Ecto neural progenitor cell (in vitro differentiated cells): ENCODE measurements around the gene ZFP57.

Experiments
- DNase-seq: peaks from one replicate; pipeline ENCODE4 v3.0.0-alpha.2; 2018; ENCODE audit warnings: low spot score

ZFP57 gene

DNA sequence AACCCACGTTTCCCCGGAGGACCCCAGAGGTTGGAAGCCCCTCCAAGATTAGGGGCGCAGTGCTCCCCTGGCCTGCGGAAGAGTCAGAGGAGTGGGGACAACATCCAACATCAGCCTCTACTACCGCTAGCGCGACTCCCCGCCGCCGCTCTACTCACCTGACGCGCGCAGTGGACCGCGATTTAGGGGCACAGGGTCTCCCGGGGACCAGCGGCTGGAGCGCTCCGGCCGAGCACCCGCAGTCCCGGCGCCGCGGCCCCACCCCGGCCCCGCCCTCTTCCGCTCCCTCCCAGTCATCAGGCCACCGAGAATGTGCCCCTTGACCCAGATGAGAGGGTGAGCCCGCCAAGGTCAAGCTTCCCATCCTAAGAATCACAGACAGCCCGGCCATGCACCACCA is at the start of gene ZFP57:
Gene ZFP57, minus strand, starts transcription at position 249 of the 400 bp plus-strand sequence. CDS start 4,149 bp downstream, outside the sequence.
- DNase-seq: no peak

DNA sequence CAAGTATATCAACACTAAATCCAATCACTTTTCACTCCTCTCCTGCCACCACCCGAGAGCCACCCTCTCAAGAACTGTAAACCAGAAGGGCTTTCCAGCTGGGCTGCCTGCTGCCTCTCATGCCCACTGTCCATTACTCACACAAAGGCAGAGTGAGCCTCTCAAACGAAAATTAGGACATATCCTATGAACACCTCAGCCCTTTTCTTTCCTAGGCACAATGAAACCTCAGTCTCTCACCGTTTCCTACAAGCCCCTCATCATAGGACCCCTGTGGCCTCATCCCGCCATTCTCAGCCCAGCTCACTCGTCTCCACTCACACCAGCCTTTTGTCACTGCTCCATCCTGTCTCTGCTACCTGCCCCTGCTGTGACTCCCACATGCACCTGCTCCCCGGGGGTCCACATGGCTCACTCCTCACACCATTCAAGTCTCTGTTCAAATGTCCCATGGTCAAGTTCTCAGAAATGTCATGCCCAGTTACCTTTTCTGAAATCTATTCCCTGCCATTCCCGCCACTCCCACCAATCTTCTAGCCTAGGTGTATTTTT is 49.7 kb upstream of the ZFP57 start:
- no peak for DNase-seq

DNA sequence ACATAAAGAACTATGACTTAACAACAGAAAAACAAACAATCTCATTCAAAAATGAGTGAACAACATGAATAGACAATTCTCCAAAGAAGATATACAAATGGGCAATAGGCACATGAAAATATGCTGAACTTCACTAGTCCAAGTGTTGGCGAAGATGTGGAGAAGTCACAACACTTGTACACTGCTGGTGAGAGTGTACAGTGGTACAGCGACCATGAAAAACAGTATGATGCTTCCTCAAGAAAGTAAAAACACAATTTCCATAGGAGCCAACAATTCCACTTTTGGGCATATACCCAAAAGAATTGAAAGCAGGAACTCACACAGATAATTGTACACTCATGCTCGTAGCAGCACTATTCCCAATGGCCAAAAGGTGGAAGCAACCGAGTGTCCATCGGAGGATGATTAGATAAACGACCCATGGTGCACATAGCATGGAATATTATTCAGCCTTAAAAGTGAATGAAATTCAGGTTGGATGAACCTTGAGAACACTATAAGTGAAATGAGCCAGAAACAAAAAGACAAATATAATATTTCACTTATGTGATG is 48.9 kb upstream of the ZFP57 start:
- DNase-seq: no peak

DNA sequence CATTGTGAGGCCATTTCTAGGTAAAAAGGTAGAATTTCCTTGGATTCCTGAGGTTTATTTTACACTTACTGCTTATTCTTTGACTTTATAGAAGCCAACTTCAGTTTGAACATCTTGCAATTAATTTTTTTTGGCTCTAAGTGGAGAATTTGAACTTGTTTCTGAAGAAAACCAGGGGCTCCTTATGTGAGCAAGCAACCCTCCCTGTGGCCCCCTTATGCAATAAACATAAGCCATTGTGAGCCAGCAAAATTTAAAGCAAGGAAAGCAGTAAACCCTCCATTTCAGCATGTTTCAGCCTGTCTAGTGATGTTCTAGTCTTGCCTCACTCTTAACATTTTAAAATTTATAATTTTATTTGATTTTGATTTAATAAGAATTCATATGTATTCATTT is 47.9 kb upstream of the ZFP57 start:
- no peak for DNase-seq

DNA sequence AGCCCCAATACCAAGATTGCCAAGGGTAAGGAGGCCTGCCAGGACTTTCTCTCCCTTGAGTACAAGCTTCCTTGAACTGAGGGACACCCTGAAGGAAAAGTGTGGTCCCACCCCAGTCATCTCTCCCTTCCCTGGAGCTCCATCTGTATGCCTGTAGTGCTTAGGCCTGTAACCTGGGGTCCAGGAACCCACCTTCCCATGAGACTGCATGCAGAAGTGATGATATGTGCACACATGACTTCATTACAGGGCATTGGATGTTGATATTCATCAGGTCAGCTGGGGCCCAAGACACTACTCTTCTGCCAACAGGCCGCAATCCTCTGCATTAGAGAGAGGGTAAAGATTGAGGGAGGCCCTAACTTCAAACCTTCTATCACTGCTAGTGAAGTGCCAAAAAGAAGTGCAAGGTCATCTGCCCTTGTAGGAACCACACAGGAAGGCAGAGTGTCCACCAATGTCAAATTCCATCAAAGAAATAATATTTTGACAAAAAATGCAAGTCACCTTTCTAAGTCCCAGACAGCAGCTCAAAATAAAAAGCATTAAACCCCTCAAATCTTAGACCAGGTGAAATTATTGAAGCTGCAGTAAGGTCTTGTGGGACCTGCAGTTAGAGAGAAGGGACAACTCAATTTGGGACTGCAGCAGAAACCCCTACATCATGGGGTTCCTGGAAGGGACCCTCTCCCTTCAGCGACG is 47.4 kb upstream of the ZFP57 start:
- DNase-seq: no peak

DNA sequence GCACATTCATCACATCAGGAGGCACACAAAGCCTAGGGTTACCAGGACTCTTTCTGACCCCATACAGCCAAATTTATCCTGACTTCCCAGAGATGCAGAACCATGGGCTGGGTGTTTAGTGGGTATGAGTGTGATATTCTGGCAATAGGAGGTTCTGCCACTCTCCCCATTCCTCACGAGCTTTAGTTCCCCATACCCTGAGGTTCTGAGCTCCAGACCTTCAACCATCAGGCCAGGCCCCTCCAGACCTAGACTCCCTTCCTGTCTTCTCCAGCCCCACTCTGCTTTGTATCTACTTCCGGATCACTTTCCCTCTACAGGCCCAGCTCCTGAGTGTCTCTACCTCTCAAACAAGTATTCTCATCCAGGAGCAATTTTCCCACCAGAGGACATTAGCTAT is 46.7 kb upstream of the ZFP57 start:
- no peak for DNase-seq

DNA sequence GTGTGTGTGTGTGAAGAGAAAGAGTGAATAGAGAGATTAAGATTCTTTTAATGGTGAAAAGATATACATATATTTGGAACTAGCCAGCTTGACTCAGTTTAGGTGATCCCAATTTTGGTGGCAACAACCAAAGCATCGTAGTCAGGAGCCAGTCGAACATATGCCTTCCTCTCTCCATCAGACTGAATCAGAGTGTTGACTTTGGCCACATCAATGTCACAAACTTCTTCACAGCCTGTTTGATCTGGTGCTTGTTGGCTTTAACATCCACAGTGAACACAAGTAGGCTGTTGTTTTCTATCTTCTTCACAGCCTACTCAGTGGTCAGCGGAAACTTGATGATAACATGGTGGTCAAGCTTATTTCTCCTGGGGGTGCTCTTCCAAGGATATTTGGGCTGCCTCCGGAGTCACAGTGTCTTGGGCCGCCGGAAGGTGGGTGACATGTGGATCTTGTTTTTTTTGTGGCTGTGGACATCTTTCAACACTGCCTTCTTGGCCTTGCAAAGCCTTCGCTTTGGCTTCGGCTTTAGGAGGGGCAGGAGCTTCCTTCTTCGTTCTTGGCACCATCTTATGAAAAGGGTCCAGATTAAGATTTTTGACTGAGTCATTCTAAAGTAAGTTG is 45.7 kb upstream of the ZFP57 start:
- DNase-seq: no peak

DNA sequence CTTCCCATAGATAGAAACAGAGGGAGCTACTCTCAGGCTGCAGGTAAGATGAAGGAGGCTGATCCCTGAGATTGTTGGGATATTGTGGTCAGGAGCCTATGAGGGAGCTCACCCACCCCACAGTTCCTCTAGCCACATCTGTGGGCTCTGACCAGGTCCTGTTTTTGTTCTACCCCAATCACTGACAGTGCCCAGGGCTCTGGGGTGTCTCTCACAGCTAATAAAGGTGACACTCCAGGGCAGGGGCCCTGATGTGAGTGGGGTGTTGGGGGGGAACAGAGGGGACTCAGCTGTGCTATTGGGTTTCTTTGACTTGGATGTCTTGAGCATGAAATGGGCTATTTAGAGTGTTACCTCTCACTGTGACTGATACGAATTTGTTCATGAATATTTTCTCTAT is 45.0 kb upstream of the ZFP57 start:
- DNase-seq: no peak

DNA sequence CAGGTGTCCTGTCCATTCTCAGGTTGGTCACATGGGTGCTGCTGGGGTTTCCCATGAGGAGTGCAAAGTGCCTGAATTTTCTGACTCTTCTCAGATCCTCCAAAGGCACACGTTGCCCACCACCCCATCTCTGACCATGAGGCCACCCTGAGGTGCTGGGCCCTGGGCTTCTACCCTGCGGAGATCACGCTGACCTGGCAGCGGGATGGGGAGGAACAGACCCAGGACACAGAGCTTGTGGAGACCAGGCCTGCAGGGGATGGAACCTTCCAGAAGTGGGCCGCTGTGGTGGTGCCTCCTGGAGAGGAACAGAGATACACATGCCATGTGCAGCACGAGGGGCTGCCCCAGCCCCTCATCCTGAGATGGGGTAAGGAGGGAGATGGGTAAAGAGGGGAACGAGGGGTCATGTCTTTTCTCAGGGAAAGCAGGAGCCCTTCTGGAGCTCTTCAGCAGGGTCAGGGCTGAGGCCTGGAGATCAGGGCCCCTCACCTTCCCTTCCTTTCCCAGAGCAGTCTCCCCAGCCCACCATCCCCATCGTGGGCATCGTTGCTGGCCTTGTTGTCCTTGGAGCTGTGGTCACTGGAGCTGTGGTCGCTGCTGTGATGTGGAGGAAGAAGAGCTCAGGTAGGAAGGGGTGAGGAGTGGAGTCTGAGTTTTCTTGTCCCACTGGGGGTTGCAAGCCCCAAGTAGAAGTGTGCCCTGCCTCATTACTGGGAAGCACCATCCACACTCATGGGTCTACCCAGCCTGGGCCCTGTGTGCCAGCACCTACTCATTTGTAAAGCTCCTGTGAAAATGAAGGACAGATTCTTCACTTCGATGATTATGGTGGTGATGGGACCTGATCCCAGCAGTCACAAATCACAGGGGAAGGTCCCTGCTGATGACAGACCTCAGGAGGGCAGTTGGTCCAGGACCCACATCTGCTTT is 44.3 kb upstream of the ZFP57 start:
- DNase-seq: peak; percentile 16

DNA sequence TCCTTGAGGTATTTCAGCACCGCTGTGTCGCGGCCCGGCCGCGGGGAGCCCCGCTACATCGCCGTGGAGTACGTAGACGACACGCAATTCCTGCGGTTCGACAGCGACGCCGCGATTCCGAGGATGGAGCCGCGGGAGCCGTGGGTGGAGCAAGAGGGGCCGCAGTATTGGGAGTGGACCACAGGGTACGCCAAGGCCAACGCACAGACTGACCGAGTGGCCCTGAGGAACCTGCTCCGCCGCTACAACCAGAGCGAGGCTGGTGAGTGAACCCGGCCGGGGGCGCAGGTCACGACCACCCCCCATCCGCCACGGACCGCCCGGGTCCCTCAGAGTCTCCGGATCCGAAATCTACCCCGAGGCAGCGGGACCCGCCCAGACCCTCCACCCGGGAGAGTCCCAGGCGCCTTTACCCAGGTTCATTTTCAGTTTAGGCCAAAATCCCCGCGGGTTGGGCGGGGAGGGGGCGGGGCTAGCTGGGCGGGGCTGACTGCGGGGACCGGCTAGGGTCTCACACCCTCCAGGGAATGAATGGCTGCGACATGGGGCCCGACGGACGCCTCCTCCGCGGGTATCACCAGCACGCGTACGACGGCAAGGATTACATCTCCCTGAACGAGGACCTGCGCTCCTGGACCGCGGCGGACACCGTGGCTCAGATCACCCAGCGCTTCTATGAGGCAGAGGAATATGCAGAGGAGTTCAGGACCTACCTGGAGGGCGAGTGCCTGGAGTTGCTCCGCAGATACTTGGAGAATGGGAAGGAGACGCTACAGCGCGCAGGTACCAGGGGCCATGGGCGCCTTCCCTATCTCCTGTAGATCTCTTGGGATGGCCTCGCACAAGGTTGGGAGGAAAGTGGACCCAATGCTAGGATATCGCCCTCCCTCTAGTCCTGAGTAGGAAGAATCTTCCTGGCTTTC is 43.0 kb upstream of the ZFP57 start:
- peak; percentile 70 for DNase-seq

DNA sequence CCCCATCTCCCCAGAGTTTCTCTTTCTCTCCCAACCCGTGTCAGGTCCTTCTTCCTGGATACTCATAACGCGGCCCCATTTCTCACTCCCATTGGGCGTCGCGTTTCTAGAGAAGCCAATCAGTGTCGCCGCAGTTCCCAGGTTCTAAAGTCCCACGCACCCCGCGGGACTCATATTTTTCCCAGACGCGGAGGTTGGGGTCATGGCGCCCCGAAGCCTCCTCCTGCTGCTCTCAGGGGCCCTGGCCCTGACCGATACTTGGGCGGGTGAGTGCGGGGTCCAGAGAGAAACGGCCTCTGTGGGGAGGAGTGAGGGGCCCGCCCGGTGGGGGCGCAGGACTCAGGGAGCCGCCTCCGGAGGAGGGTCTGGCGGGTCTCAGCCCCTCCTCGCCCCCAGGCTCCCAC is 42.3 kb upstream of the ZFP57 start, which contains the start of gene HLA-F:
Gene HLA-F, plus strand, starts transcription at position 173 of the 404 bp plus-strand sequence. Its CDS starts 30 bp downstream, at position 203.
- peak; percentile 76 for DNase-seq

DNA sequence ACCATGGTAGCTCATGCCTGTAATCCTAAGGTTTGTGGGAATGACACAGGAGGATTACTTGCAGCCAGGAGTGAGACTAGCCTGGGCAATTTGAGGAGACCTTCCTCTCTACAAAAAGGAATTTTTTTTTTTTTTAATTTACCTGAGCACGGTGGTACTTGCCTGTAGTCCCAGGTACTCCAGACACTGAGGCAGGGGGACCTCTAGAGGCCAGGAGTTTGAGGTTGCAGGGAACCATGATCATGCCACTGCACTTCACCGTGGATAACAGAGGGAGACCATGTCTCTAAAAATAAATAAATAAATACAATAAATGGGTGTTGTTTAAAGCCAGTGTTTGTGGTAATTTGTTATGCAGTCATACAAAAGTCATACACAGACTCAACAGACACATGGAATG is 39.9 kb upstream of the ZFP57 start:
- DNase-seq: no peak

DNA sequence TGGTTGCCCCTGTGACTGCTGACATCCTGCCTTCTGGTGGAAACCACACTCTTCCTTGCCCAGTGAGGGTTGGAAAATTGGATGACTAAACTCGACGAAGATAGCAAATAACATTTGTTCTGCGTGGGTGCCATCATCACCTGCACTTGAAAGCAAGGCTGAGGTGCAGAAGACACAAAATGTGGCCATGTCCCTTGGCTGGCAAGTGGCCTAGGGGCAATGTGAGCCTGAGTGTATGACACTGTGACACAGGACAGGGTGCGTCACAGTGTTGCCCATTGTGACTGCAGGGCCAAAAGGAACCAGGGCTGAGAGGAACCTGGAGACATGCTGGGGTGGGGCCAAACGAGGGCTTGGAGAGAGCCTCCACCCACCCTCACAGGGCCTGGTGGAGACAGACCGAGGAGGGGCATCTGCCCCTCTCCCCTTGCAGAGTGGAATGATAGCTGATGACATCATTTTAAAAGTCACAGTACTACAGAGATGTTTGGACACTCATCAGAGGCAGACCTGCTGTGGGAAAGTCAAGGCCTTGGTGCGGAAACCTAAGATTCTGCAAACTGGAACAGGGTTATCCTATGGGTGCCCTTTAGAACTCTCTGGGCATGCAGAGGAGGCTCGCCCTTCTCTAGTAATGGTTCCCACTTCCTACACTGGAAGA is 29.5 kb upstream of the ZFP57 start:
- no peak for DNase-seq

DNA sequence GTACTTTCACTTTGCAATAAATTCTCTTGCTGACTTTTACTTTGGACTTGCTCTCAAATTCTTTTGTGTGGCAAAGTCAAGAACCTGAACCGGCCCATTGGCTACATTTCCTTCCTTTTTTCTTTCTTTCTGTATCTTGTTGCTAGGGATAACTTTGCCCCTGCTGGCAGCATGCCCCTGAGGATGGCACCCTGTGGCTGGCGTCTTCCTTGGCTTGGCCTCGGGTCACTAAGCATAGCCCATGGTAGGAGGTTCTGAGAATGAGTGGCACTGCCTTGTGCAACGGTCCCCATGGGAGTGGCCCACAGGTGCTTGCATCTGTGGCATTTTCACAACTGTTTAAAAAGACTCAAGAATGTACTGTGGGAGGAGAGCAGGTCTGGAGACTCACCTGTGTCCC is 28.2 kb upstream of the ZFP57 start:
- no peak for DNase-seq

DNA sequence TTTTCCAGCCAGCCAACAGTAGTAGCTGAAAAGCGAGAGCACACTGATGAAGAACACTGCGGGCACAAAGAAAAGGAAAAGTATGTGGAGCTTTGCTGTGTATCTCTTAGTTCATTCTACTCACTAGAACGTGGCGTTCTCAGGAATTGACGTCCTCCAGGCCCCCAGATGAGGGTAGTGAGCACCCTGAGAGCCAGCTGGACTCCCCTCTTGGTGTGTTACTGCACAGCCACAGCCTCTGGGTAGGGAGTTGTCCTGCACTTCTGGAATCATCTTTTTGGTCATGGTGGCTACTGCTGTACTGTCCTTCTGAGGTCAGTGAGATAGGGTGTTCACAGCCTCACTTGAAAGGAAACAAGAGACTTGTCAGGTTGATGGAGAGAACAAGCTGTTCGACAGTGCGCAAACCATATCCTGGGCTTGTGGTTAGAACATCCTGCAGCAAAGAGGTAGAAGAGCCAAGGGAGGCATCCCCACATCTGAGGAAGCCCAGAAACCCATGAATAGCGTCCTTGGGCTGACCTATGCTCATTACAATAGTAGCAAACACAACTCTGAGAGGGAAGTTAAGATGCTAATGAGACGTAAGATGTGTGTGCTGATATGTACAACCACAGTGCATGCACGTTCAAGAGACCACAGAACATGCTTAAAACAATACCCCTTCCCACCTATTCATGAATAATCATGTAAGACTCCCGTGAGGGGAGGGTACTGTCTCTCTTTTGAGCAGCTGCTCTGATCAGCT is 27.7 kb upstream of the ZFP57 start:
- no peak for DNase-seq

DNA sequence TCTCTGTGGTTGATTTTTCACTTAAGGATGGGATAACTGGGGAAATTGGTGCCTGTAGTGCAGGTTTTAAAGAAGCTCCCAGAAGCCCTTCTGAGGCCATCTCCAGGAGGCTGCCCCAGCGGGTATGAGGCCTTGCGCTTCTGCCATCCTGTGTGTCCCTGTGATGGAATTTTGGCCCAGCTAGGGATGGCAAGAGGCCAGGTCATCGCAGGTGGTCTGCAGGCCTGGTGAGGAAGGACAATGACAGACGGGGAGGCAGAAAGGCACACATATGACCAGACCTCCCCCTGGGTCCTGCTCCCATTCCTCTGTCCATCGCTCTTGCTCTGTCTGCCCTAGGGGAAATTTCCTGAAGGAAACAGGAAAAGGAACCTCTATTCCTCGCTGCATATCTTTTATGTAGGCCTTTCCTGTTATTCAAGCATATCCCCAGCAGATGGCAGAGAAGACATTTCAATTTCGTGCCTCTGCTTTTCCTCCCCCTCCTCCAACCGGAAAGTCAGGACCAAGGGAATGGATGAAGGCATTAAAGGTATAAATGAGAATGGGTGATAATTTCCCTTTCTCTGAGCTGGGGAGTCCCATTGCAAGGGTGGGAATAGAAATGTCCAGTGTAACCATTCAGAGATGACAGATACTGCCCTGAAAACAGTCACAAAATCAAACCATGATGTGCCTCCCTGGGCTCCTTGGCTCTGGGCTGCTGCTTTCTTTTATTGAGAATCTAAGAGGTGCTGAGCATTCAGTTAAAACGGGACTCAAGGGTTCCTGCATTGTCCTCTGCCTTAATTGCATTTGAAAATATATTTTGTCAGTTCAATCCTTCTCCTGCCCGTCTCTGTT is 24.7 kb upstream of the ZFP57 start:
- DNase-seq: no peak

DNA sequence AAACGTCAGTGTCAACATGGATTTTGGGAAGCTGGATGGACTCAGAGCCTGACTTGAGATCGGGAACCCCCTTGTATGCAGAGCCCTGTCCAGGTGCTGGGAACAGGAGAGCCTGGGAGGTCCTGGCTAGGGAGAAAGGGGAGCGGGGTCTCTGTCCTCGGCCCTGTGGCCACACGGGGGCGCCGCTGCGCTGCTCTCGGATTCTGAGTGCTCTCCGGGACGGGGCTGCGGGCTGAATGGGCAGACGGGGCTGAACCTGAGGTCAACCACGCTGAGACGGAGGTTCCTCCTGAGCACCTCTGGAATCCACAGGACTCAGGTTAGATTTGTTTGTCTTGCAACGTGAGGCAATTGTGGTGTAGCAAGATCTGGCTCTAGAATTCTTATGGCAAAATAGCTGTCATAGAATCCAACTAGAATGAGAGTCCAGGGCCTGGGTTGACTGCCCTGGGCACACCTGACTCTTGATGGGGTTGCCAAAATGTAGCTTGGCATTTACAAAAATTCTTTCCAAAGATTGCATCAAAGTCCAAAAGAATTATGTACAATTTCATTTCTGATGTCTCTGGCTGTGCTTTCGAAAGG is 21.7 kb upstream of the ZFP57 start:
- peak; percentile 83 for DNase-seq
